VCaP (cell line): Measurements from ENCODE around the gene TSPAN32.

Experiments
- H3K27ac ChIP-seq: fragments of 450-650 bp; 2 replicates; pipeline ENCODE4 v1.5.1; 2017
- CTCF ChIP-seq: fragments of 450-650 bp; conservative IDR thresholded peaks from 2 replicates; pipeline ENCODE4 v1.5.1; 2017; ENCODE audit warnings: mild to moderate bottlenecking, moderate library complexity

The TSPAN32 gene, protein sequence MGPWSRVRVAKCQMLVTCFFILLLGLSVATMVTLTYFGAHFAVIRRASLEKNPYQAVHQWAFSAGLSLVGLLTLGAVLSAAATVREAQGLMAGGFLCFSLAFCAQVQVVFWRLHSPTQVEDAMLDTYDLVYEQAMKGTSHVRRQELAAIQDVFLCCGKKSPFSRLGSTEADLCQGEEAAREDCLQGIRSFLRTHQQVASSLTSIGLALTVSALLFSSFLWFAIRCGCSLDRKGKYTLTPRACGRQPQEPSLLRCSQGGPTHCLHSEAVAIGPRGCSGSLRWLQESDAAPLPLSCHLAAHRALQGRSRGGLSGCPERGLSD

DNA sequence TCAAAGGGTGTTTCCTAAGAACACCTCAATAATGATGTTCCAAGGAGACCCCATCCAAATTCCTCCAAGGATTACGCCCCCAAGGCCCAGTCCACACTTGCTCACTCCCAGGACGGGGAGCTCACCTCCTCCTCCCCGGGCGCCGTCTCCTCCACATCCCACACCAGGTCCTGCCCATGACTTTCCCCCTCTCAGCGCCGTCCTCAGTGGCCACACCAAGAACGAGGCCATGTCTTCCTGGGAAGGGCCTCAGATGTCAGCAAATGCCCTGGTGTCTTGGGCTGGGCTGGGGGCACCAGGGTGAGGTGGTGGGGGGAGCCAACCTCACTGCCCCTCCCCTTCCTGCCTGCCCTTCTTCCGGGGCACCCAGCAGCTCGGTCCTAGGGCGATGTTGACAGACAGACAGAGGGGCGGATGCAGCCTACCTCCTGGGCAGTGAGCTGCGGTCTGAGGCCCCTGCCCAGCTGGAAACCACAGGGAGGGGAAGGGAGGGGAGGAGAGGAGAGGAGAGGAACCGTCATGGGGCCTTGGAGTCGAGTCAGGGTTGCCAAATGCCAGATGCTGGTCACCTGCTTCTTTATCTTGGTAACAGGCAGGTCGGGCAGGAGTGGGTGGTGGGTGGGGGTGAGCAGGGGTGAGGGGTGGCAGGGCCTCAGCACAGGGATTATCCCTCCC, at the start of gene TSPAN32, which contains the start of gene C11orf21:
Gene TSPAN32 (plus strand): TSS at position 383 of the 675 bp plus-strand sequence. CDS start 137 bp downstream, at position 520.
Gene C11orf21 (minus strand): TSS at position 288 of the 675 bp plus-strand sequence. CDS start 110 bp downstream, at position 178.
- H3K27ac ChIP-seq: no peak within 1 kb of the TSS

GRCh38 chr11:2252018-2252417, 49.8 kb upstream of the TSPAN32 start:
- no peak overlapping the region for H3K27ac ChIP-seq
- TF ChIP-seq CTCF: no peak

More for the DNA sequence above, at the start of gene TSPAN32, which contains the start of gene C11orf21:
- TF ChIP-seq CTCF: no peak

GRCh38 chr11:2256293-2256913, 45.4 kb upstream of the TSPAN32 start:
- no peak for TF ChIP-seq CTCF
- H3K27ac ChIP-seq: peak overlapping the region; percentile 96

GRCh38 chr11:2256951-2257700, 44.7 kb upstream of the TSPAN32 start:
- peak overlapping the region; percentile 96 for H3K27ac ChIP-seq
- no peak for TF ChIP-seq CTCF

DNA sequence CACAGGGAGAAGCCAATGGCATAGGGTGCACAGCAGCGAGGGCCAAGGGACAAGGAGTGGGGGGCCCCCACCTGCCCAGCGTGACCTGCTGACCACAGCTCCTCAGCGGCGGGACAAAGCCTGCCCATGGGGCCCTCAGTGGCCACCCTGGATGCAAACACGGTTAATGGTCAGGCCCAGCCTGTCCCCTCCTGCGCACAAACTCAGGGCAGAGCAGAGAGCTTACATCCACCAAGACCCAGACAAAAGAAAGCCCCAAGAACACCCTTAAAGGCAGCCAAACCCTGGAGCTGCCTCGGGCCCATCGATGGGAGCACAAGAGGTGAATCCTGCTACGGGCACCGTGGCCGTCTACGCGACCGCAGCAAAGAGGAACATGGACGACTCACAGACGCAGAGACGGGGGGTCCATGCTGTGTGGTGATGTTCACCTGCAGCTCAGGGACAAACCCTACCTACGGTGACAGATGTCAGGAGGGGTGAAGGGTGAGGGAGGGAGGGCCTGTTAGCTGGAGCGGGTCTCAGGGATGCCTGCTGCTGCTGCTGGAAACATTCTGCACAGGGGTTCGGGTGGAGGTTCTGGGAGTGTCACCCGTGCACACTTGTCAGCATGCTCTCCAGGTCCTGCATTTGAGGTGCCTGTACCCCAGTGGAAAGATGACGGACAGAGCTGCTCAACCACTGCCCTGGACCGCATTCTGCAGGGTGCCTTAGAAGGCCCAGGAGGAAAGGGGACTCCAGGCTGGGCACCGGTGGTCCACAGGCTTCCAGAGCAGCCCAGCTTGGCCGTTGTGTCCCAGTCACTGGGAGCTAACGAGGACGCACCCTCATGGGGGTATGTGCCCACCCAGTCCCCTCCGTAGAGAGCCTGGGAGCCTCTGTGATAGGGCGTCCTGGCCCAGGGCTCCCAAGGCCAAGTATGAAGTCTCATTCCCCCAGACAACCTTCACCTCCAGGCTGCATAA, 43.0 kb upstream of the TSPAN32 start:
- peak overlapping the region; percentile 96; the same call in 1 of the 2 replicates for H3K27ac ChIP-seq
- no peak for TF ChIP-seq CTCF

GRCh38 chr11:2259466-2259830, 42.4 kb upstream of the TSPAN32 start:
- no peak for TF ChIP-seq CTCF
- H3K27ac ChIP-seq: no peak overlapping the region
